PC-3 (cell line): Measurements from ENCODE around the gene SIRT2. TPM values are rescaled to one million over a fixed set of nuclear protein-coding genes. Genes with fewer than 3 reads are reported as not detected.

Experiments
- ATAC-seq: fragments of 200-7000 bp; cut with Tn5 transposase; 2 replicates; pipeline ENCODE4 v1.9.1; 2020; ENCODE audit warnings: mild to moderate bottlenecking, moderate library complexity
- BruUV-seq: library from RNA; stranded (reverse); fragments of 400-500 nt; replicated peaks from 2 replicates; lab custom pipeline; 2021; lab: Mats Ljungman, UMichigan
- CTCF ChIA-PET: fragments of 300-600 bp; sonication (Branson Sonifier 250); formaldehyde crosslinking; loops from one replicate; lab custom pipeline; 2022; ENCODE audit warnings: antibody characterized with exemption; lab: Charles Lee
- POLR2A ChIA-PET: fragments of 300-600 bp; sonication (Branson Sonifier 250); formaldehyde crosslinking; loops from one replicate; lab custom pipeline; 2022; ENCODE audit warnings: antibody characterized with exemption; ENCODE audit not compliant: unreplicated experiment; lab: Charles Lee
- DNase-seq: peaks from one replicate; pipeline ENCODE4 v3.0.0-alpha.2; 2015
- H2AFZ ChIP-seq: fragments of 300-600 bp; sonication (generic); 2 replicates; pipeline ENCODE4 v1.6.0; 2016; ENCODE audit warnings: antibody characterized with exemption, low read length
- H3F3A ChIP-seq: fragments of 300-600 bp; sonication (generic); one replicate; pipeline ENCODE4 v1.6.0; 2017; ENCODE audit warnings: antibody characterized with exemption, low read length, control low read depth, mild to moderate bottlenecking; ENCODE audit not compliant: unreplicated experiment
- H3K27ac ChIP-seq: fragments of 300-600 bp; sonication (generic); 2 replicates; pipeline ENCODE4 v1.5.1; 2016; ENCODE audit warnings: mild to moderate bottlenecking, low read length
- H3K27me3 ChIP-seq: fragments of 300-600 bp; sonication (generic); 2 replicates; pipeline ENCODE4 v1.6.1; 2016; ENCODE audit warnings: low read length, mixed read lengths
- H3K36me3 ChIP-seq: fragments of 300-600 bp; sonication (generic); 2 replicates; pipeline ENCODE4 v1.6.1; 2016; ENCODE audit warnings: low read depth, mixed run types, low read length, mixed read lengths
- H3K4me1 ChIP-seq: fragments of 300-600 bp; sonication (generic); 2 replicates; pipeline ENCODE4 v1.5.1; 2016; ENCODE audit warnings: low read length; ENCODE audit not compliant: insufficient read depth
- H3K4me2 ChIP-seq: fragments of 300-600 bp; sonication (generic); 2 replicates; pipeline ENCODE4 v1.6.0; 2016; ENCODE audit warnings: low read length
- H3K4me3 ChIP-seq: fragments of 300-600 bp; sonication (generic); 2 replicates; pipeline ENCODE4 v1.5.1; 2016; ENCODE audit warnings: mild to moderate bottlenecking, low read length, mixed read lengths
- H3K79me2 ChIP-seq: fragments of 300-600 bp; sonication (generic); 2 replicates; pipeline ENCODE4 v1.6.1; 2017; ENCODE audit warnings: low read length, mixed read lengths
- H3K9ac ChIP-seq: fragments of 300-600 bp; sonication (generic); 2 replicates; pipeline ENCODE4 v1.6.0; 2016; ENCODE audit warnings: mild to moderate bottlenecking, low read length
- H3K9me2 ChIP-seq: fragments of 300-600 bp; sonication (generic); replicated peaks from 2 replicates; pipeline ENCODE4 v1.6.1; 2016; ENCODE audit warnings: mixed run types, low read length, mixed read lengths
- H3K9me3 ChIP-seq: fragments of 300-600 bp; sonication (generic); 2 replicates; pipeline ENCODE4 v1.6.1; 2016; ENCODE audit warnings: low read length, mixed read lengths
- H4K20me1 ChIP-seq: fragments of 300-600 bp; sonication (generic); 2 replicates; pipeline ENCODE4 v1.6.1; 2016; ENCODE audit warnings: low read length, mixed read lengths
- EZH2 ChIP-seq: fragments of 300-600 bp; sonication (generic); IDR thresholded peaks from one replicate; pipeline ENCODE4 v1.6.1; 2017; ENCODE audit warnings: antibody characterized with exemption, mild to moderate bottlenecking, low read length; ENCODE audit not compliant: unreplicated experiment
- EZH2phosphoT487 ChIP-seq: fragments of 300-600 bp; sonication (generic); IDR thresholded peaks from 2 replicates; pipeline ENCODE4 v1.6.1; 2018; ENCODE audit warnings: mild to moderate bottlenecking, antibody characterized with exemption, low read length, borderline replicate concordance
- intact Hi-C: fragments of 100-400 bp; cut with micrococcal nuclease; formaldehyde crosslinking; loops from 2 replicates; pipeline ENCODE4 v1.9.0; 2023
- total RNA-seq: library from RNA; depleted of rRNA; stranded (reverse); fragments of >200 nt; gene quantifications from 2 replicates; pipeline ENCODE4 v1.2.3, GENCODE V29; 2014
- TF ChIP-seq, protein P1 (sequence below): fragments of 300-600 bp; sonication (generic); conservative IDR thresholded peaks from 2 replicates; pipeline ENCODE4 v1.5.1; 2017; ENCODE audit warnings: antibody characterized with exemption, low read depth, mild to moderate bottlenecking, low read length

The SIRT2 gene
- total RNA-seq, 1 experiment from 2014 or later = 37.9 TPM

DNA sequence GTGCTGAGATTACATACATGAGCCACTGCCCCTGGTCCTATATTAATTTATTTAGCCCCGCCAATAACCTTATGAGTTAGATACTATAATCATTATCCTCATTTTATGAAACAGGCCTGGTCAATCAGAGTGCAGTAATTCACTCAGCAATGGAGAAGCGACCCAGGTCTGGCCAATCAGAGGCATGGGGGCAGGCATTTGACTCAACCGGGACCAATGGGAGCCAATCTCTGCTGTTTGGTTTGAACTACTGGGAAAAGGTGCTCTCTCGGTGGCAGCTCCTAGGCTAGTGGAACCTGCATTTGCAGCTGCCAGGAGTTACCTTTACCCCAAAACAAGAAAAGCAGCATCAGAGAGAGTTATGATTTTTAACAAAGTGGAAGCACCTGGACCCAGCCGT is 6.6 kb downstream of the SIRT2 start:
- no peak overlapping the region for H2AFZ ChIP-seq
- ChIA-PET CTCF (no interaction called here), POLR2A (no interaction called here)
- TF ChIP-seq EZH2 = no peak
- TF ChIP-seq EZH2phosphoT487 = no peak
- TF ChIP-seq, protein P1, sequence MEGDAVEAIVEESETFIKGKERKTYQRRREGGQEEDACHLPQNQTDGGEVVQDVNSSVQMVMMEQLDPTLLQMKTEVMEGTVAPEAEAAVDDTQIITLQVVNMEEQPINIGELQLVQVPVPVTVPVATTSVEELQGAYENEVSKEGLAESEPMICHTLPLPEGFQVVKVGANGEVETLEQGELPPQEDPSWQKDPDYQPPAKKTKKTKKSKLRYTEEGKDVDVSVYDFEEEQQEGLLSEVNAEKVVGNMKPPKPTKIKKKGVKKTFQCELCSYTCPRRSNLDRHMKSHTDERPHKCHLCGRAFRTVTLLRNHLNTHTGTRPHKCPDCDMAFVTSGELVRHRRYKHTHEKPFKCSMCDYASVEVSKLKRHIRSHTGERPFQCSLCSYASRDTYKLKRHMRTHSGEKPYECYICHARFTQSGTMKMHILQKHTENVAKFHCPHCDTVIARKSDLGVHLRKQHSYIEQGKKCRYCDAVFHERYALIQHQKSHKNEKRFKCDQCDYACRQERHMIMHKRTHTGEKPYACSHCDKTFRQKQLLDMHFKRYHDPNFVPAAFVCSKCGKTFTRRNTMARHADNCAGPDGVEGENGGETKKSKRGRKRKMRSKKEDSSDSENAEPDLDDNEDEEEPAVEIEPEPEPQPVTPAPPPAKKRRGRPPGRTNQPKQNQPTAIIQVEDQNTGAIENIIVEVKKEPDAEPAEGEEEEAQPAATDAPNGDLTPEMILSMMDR = no peak
- H3K9ac ChIP-seq = no peak overlapping the region
- no peak overlapping the region for H3K4me2 ChIP-seq
- BruUV-seq = no TSS peak
- H3K4me1 ChIP-seq = no peaks in the 10 kb centered on the region
- no peak overlapping the region for H3K4me3 ChIP-seq
- H3K27ac ChIP-seq = no peak overlapping the region
- H3K9me2 ChIP-seq = no peaks in the 10 kb centered on the region
- ATAC-seq (no peak), DNase-seq (no peak)
- no peaks in the 10 kb centered on the region for H3K79me2 ChIP-seq
- intact Hi-C loops = no loop called here
- no peaks in the 10 kb centered on the region for H4K20me1 ChIP-seq
- no peaks in the 10 kb centered on the region for H3K36me3 ChIP-seq
- H3F3A ChIP-seq = no peaks in the 10 kb centered on the region
- no peaks in the 10 kb centered on the region for H3K27me3 ChIP-seq
- H3K9me3 ChIP-seq = no peaks in the 10 kb centered on the region

DNA sequence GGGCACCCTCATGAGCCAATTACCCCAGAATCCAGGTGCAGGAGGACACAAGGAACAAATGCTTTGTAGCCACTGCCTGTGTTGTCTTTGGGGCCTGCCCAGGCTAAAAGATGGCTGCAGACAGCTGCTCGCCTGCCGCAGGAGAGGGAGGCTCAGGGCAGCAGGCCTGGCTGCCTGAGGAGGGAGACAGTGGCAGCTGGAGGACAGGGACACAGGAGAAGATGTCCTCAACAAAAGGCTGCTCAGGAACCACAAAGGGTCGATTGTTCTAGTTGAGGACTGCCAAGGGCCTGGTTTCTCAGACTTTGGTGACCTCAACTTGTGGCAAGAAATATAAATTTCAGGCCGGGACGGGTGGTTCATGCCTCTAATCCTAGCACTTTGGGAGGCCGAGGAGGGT is 7.6 kb downstream of the SIRT2 start:
- no peaks in the 10 kb centered on the region for H3F3A ChIP-seq
- no peak for TF ChIP-seq EZH2phosphoT487
- no peak for TF ChIP-seq EZH2
- TF ChIP-seq, protein P1 = no peak
- H3K9me2 ChIP-seq = no peaks in the 10 kb centered on the region
- H3K4me3 ChIP-seq = no peak overlapping the region
- no peak for ATAC-seq
- no peaks in the 10 kb centered on the region for H3K79me2 ChIP-seq
- POLR2A ChIA-PET = no interaction called here
- no peaks in the 10 kb centered on the region for H3K36me3 ChIP-seq
- BruUV-seq = no TSS peak
- no peak overlapping the region for H2AFZ ChIP-seq
- no peak overlapping the region for H3K9ac ChIP-seq
- H3K4me2 ChIP-seq = no peak overlapping the region
- no peaks in the 10 kb centered on the region for H4K20me1 ChIP-seq
- no peak overlapping the region for H3K27ac ChIP-seq
- DNase-seq = no peak
- no peaks in the 10 kb centered on the region for H3K27me3 ChIP-seq
- no peaks in the 10 kb centered on the region for H3K9me3 ChIP-seq
- intact Hi-C loops = no loop called here
- CTCF ChIA-PET = no interaction called here
- H3K4me1 ChIP-seq = no peaks in the 10 kb centered on the region

DNA sequence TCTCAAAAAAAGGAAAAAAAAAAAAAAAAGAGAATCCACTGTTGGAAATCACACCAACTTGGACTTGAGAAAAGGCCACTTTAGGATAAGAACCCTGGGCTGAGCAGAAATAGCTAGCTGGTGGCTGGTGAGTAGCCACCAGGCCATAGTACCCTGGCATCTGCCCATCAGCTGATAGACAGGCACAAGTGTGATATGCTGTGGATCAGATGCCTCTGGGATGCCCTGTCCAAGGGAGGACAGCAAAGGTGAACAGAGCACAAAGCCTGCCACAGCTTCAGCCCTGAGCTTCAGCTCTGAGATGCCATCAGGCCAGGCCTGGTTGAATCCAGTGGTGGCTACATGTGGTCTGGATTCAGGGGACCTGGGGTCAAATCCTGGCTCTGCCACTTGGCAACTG is 8.7 kb downstream of the SIRT2 start:
- ATAC-seq (no peak), DNase-seq (no peak)
- Histone ChIP-seq H3K4me2 (no peak overlapping the region), H2AFZ (no peak overlapping the region), H3K27ac (no peak overlapping the region), H3K79me2 (no peaks in the 10 kb centered on the region), H3K4me1 (no peaks in the 10 kb centered on the region), H3K9me2 (no peaks in the 10 kb centered on the region), H3F3A (no peaks in the 10 kb centered on the region), H3K9ac (no peak overlapping the region), H3K4me3 (no peak overlapping the region), H3K36me3 (no peaks in the 10 kb centered on the region), H4K20me1 (no peaks in the 10 kb centered on the region), H3K9me3 (no peaks in the 10 kb centered on the region), H3K27me3 (no peaks in the 10 kb centered on the region)
- intact Hi-C loops = no loop called here
- TF ChIP-seq, protein P1 = no peak
- no peak for TF ChIP-seq EZH2
- no peak for TF ChIP-seq EZH2phosphoT487
- no TSS peak for BruUV-seq
- CTCF ChIA-PET = no interaction called here
- POLR2A ChIA-PET = no interaction called here
